Measurements from ENCODE around the gene ST3GAL4. TPM values are rescaled to one million over a fixed set of nuclear protein-coding genes. Genes with fewer than 3 reads are reported as not detected.

Gene ST3GAL4
- total RNA-seq, 1 experiment from 2014 or later, result 11.2 TPM

DNA sequence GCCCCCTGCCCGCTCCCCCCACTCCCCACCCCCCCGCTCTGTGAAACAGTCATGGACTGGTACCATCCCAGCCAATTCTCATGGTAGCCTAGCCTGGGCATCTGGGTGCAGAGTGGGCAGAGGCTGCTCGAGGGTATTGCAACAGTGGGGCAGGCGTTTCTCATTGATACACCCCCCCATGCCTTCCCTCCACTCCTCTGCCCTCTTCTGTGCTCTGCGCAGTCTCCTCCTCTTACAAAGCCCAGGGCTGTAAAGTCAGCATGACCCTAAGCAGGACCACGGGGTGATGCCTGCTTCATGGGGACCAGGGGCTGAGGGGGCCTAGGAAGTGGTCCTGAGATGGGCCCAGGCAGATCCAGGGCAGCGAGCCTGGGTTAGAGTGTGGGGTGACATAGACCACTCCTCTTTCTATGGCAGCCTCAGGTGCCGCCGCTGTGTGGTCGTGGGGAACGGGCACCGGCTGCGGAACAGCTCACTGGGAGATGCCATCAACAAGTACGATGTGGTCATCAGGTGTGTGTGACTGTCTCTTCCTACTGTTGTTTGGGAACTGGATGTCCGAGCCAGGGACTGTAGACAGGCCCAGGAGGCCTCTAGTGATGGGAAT, 52.3 kb downstream of the ST3GAL4 start:
- Mint-ChIP-seq H3K4me1 (ENCODE audit: low read depth, unreplicated experiment) (peaks cover 17% of the 10 kb centered on the region), H3K27me3 (ENCODE audit: insufficient read depth, unreplicated experiment) (no peaks in the 10 kb centered on the region), H3K9me3 (ENCODE audit: unreplicated experiment) (no peaks in the 10 kb centered on the region), H3K4me3 (ENCODE audit: unreplicated experiment) (no peak overlapping the region), H3K36me3 (ENCODE audit: insufficient read depth, unreplicated experiment) (no peaks in the 10 kb centered on the region), H3K27ac (ENCODE audit: unreplicated experiment) (no peak overlapping the region)
- TF ChIP-seq, protein P1, sequence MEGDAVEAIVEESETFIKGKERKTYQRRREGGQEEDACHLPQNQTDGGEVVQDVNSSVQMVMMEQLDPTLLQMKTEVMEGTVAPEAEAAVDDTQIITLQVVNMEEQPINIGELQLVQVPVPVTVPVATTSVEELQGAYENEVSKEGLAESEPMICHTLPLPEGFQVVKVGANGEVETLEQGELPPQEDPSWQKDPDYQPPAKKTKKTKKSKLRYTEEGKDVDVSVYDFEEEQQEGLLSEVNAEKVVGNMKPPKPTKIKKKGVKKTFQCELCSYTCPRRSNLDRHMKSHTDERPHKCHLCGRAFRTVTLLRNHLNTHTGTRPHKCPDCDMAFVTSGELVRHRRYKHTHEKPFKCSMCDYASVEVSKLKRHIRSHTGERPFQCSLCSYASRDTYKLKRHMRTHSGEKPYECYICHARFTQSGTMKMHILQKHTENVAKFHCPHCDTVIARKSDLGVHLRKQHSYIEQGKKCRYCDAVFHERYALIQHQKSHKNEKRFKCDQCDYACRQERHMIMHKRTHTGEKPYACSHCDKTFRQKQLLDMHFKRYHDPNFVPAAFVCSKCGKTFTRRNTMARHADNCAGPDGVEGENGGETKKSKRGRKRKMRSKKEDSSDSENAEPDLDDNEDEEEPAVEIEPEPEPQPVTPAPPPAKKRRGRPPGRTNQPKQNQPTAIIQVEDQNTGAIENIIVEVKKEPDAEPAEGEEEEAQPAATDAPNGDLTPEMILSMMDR (IDR thresholded peaks at IDR 0.05; ENCODE audit: insufficient read depth in 1 of 2, low read depth in 1 of 2, low read length in 1 of 2, severe bottlenecking in 1 of 2, unreplicated experiment in 1 of 2), result no peak
- H3K36me3 ChIP-seq (ENCODE audit: control insufficient read depth, insufficient read depth, low read length), result no peaks in the 10 kb centered on the region; the same call in 1 of the 2 replicates
- no peak overlapping the region for H3K4me3 ChIP-seq (ENCODE audit: low read depth, low read length)
- no peaks in the 10 kb centered on the region for H3K9me3 ChIP-seq
- H3K27me3 ChIP-seq (replicated peaks; ENCODE audit: control insufficient read depth, insufficient read depth, low read length), result no peaks in the 10 kb centered on the region
- H3K4me1 ChIP-seq, result peaks cover 36% of the 10 kb centered on the region
- ChIA-PET POLR2A (no interaction called here), CTCF (no interaction called here)
- intact Hi-C loops (cut with micrococcal nuclease; ENCODE audit: unreplicated experiment), result no loop called here
- BruUV-seq (replicated peaks), result no TSS peak
- DNase-seq, result no peak

DNA sequence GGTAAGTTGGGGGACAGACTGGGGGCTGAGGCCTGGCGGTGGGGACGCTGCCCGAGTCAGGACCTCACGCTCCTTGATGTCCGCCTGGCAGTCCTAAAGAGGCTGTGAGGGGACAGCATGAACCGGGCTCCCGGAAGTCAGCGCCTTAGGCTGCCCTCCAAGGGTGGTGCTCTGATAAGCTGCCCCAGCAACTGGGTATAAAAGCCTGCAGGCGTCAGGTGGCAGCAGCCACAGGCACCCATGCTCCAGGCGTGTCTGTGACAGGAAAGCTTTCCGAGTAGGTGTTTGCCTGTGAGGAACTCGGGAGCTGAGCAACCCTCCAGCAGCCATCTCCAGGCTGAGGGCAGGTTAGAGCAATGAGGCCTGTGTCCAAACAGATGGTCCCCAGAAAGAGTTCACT, 53.0 kb downstream of the ST3GAL4 start:
- peaks cover 13% of the 10 kb centered on the region for H3K4me1 Mint-ChIP-seq (ENCODE audit: low read depth, unreplicated experiment)
- intact Hi-C loops (cut with micrococcal nuclease; ENCODE audit: unreplicated experiment), result no loop called here
- ChIA-PET POLR2A (no interaction called here), CTCF (no interaction called here)
- H3K4me3 Mint-ChIP-seq (ENCODE audit: unreplicated experiment), result no peak overlapping the region
- no peak overlapping the region for H3K27ac Mint-ChIP-seq (ENCODE audit: unreplicated experiment)
- no TSS peak for BruUV-seq (replicated peaks)
- Histone ChIP-seq H3K4me3 (ENCODE audit: low read depth, low read length) (no peak overlapping the region), H3K36me3 (ENCODE audit: control insufficient read depth, insufficient read depth, low read length) (no peaks in the 10 kb centered on the region; the same call in 1 of the 2 replicates), H3K4me1 (peaks cover 29% of the 10 kb centered on the region), H3K27me3 (replicated peaks; ENCODE audit: control insufficient read depth, insufficient read depth, low read length) (no peaks in the 10 kb centered on the region), H3K9me3 (no peaks in the 10 kb centered on the region)
- no peak for DNase-seq
- H3K36me3 Mint-ChIP-seq (ENCODE audit: insufficient read depth, unreplicated experiment), result no peaks in the 10 kb centered on the region
- H3K27me3 Mint-ChIP-seq (ENCODE audit: insufficient read depth, unreplicated experiment), result no peaks in the 10 kb centered on the region
- no peaks in the 10 kb centered on the region for H3K9me3 Mint-ChIP-seq (ENCODE audit: unreplicated experiment)
- TF ChIP-seq, protein P1 (IDR thresholded peaks at IDR 0.05; ENCODE audit: insufficient read depth in 1 of 2, low read depth in 1 of 2, low read length in 1 of 2, severe bottlenecking in 1 of 2, unreplicated experiment in 1 of 2), result no peak

DNA sequence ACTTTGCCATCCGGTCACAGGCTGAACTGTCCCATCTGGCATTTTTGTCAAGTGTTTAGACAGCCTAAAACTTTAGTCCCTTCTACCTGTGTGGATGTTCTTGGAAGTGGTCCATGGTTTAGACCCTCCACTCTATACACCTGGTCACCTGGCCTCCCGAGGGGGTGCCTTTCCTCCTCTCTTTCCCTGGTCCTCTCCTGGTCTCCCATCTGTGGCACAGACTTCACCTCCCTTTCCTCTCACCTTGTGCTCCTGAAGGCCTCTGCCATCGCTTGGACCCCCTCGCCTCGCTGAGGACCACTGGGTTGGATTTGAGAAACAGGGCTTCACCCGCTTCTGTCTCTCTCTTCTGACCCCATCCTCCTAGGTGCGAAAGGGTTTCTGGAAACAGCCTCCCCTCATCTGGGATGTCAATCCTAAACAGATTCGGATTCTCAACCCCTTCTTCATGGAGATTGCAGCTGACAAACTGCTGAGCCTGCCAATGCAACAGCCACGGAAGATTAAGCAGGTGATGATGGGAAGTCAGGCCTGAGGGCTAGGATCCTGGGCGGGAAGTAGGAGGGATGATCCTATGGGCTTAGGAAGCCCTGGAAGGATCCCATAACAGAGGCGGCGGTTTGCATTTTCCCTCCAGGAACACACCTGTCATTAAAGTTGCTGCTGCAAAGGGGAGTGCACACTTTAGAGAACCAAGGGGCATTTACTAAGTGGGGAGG, 53.6 kb downstream of the ST3GAL4 start:
- CTCF ChIA-PET, result no interaction called here
- H3K4me1 Mint-ChIP-seq (ENCODE audit: low read depth, unreplicated experiment), result peaks cover 10% of the 10 kb centered on the region

More for the DNA sequence above, 53.6 kb downstream of the ST3GAL4 start:
- Mint-ChIP-seq H3K27ac (ENCODE audit: unreplicated experiment) (no peak overlapping the region), H3K4me3 (ENCODE audit: unreplicated experiment) (no peak overlapping the region), H3K9me3 (ENCODE audit: unreplicated experiment) (no peaks in the 10 kb centered on the region), H3K36me3 (ENCODE audit: insufficient read depth, unreplicated experiment) (no peaks in the 10 kb centered on the region), H3K27me3 (ENCODE audit: insufficient read depth, unreplicated experiment) (no peaks in the 10 kb centered on the region)
- intact Hi-C loops (cut with micrococcal nuclease; ENCODE audit: unreplicated experiment), result no loop called here
- Histone ChIP-seq H3K27me3 (replicated peaks; ENCODE audit: control insufficient read depth, insufficient read depth, low read length) (no peaks in the 10 kb centered on the region), H3K4me1 (peaks cover 23% of the 10 kb centered on the region), H3K4me3 (ENCODE audit: low read depth, low read length) (no peak overlapping the region), H3K9me3 (no peaks in the 10 kb centered on the region), H3K36me3 (ENCODE audit: control insufficient read depth, insufficient read depth, low read length) (no peaks in the 10 kb centered on the region; the same call in 1 of the 2 replicates)
- no peak for DNase-seq
- POLR2A ChIA-PET, result no interaction called here
- TF ChIP-seq, protein P1 (IDR thresholded peaks at IDR 0.05; ENCODE audit: insufficient read depth in 1 of 2, low read depth in 1 of 2, low read length in 1 of 2, severe bottlenecking in 1 of 2, unreplicated experiment in 1 of 2), result no peak
- BruUV-seq (replicated peaks), result no TSS peak
